Measurements from ENCODE around the gene SET.

The SET gene

DNA sequence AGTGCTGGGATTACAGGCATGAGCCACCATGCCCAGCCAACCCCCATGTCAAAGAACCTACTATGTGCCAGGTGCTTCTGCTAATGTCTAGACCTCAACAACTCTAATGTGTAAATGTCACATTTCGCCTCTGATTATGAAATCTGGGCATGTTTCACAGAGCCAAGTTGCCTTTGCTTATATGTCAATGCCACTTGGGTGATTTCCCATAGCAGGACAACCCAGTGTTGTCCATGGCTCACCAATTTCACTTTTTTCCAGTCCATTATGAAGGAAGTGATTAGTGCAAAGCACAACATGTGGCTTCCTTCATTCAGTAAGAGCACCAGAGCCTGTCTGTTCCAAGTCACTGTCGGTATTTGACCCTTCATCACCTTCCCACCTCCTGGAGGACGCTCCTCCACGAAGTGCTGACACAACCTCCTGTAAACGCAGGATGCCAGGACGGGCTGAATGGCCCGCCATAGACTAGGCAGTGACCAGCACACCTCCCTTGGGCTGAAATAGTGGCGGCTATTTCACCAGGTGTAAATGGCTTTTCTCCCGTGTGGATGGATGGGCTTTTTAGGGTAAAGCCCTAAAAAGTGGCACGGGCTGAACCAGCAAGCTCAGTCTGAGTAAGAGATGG, 12.3 kb downstream of the SET start:
- TF ChIP-seq, protein P1, sequence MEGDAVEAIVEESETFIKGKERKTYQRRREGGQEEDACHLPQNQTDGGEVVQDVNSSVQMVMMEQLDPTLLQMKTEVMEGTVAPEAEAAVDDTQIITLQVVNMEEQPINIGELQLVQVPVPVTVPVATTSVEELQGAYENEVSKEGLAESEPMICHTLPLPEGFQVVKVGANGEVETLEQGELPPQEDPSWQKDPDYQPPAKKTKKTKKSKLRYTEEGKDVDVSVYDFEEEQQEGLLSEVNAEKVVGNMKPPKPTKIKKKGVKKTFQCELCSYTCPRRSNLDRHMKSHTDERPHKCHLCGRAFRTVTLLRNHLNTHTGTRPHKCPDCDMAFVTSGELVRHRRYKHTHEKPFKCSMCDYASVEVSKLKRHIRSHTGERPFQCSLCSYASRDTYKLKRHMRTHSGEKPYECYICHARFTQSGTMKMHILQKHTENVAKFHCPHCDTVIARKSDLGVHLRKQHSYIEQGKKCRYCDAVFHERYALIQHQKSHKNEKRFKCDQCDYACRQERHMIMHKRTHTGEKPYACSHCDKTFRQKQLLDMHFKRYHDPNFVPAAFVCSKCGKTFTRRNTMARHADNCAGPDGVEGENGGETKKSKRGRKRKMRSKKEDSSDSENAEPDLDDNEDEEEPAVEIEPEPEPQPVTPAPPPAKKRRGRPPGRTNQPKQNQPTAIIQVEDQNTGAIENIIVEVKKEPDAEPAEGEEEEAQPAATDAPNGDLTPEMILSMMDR (IDR thresholded peaks at IDR 0.05; ENCODE audit: low read depth, low read length, missing control alignments): no peak
- no peak for DNase-seq
- in situ Hi-C loops (cut with HindIII; ENCODE audit: low pct_ligation_motif_present, low sequenced_read_pairs): no loop called here
- Histone ChIP-seq H3K27me3 (replicated peaks) (no peaks in the 10 kb centered on the region), H3K27ac (no peak overlapping the region), H3K36me3 (replicated peaks) (peaks cover 11% of the 10 kb centered on the region), H3K4me3 (ENCODE audit: low read depth, low read length) (no peak overlapping the region)

DNA sequence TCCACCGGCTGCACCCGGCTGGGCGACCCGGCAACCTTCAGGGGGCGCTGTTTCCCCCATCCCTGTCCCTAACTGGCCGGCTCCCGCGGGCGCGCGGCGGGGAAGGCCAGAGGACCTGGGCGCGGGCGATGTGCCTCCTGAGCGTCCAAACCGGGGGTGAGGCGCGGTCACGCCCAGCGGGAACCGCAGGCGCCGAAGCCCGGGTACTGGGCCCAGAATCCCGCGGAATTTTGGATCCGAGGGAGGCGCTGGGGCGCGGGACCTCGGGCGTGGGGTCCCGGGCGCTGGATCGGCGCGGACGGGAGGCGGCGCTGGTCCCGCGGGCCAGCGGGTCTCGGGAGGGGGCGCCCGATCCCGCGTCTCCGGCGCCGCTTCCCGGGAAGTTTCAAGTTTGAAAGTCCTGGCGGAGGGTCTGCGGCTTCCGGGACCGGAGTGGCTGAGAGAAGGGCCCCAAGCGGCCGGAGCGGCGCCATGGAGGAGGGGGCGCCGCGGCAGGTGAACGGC, 13.5 kb downstream of the SET start, which contains the start of gene PKN3:
Gene PKN3 (plus strand): TSS at position 59 of the 504 bp plus-strand sequence. CDS start 413 bp downstream, at position 472.
- Histone ChIP-seq H3K36me3 (replicated peaks) (no peaks in the 10 kb centered on the region), H3K4me3 (ENCODE audit: low read depth, low read length) (peak within 1 kb of the TSS; percentile 66), H3K27ac (peak within 1 kb of the TSS; percentile 6), H3K27me3 (replicated peaks) (no peaks in the 10 kb centered on the region)
- DNase-seq: peak; percentile 65
- TF ChIP-seq, protein P1 (IDR thresholded peaks at IDR 0.05; ENCODE audit: low read depth, low read length, missing control alignments): peak; percentile 83
- in situ Hi-C loops (cut with HindIII; ENCODE audit: low pct_ligation_motif_present, low sequenced_read_pairs): no loop called here

DNA sequence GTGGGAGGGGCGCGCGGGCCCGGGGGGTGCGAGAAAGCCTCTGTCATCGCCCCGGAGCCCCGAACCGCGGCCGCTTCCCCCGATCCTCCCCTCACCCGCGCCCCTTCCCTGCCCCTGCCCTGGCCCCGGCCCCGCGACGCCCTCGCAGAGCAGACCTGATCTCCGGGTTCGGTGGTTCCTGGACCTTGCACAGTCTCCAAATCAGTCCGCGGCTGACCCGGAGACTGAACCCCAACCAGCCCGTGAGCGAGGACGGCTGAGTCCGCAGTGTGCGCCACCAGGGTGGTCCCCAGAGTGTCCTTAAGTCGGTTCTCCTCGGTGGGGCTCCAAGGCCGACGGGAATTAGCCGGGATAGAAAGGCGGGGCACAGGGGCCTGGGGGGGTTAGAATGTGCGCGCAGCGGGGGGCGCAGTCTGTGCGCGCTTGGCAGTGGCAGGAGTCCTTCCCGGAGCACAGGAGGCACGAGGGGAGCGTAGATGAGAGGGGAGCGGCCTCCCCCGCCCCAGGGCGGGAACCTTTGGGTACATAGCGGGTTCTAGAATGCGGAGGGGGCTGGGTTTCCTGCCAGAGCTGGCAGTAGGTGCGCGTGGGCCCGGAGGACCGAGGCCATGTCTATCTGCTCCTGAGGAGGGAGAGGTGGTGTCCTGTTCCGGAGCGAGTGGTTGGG, 14.1 kb downstream of the SET start:
- peak overlapping the region; percentile 66 for H3K4me3 ChIP-seq (ENCODE audit: low read depth, low read length)
- no peak for DNase-seq
- no peaks in the 10 kb centered on the region for H3K36me3 ChIP-seq (replicated peaks)
- H3K27me3 ChIP-seq (replicated peaks): no peaks in the 10 kb centered on the region
- H3K27ac ChIP-seq: no peak overlapping the region
- in situ Hi-C loops (cut with HindIII; ENCODE audit: low pct_ligation_motif_present, low sequenced_read_pairs): no loop called here
- TF ChIP-seq, protein P1 (IDR thresholded peaks at IDR 0.05; ENCODE audit: low read depth, low read length, missing control alignments): peak; percentile 3

DNA sequence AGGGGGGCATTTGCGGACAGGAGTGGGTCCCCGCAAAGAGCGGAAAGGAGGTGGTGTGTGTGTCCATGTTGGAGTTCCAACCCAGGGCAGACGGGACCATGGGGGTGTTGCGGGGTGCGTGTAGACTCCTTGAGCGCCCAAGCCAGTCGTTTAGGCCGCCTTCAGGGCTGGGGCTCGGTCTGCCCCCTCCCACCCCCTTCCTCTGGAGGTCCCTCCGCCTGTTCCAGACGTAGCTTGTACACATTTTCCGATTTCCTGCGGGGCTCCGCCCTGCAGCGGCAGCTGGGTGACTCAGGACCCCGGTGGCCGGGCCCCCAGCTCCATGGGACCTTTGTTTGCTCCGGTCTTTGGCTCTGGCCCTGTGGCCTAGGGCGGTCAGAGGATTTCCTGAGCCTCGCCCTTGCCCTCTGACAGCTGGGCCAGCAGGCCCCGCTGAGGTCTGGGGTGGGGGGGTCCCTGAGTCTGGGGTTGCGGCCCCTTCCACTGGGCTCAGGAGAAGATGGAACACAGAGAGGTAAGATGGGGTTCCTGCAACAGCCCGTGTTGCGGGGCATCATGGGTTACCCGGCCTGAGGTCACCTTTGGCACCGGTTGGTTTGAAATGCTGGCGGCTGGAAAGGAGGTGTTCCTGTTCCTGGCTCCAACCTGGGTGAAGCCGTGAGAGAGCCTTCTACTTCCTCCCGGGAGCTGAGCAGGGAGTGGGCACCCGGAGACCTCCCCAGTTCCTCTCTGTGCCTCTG, 14.8 kb downstream of the SET start:
- TF ChIP-seq, protein P1 (IDR thresholded peaks at IDR 0.05; ENCODE audit: low read depth, low read length, missing control alignments): no peak
- DNase-seq: no peak
- in situ Hi-C loops (cut with HindIII; ENCODE audit: low pct_ligation_motif_present, low sequenced_read_pairs): no loop called here
- H3K27ac ChIP-seq: no peak overlapping the region
- H3K4me3 ChIP-seq (ENCODE audit: low read depth, low read length): peak overlapping the region; percentile 66
- H3K36me3 ChIP-seq (replicated peaks): no peaks in the 10 kb centered on the region
- H3K27me3 ChIP-seq (replicated peaks): no peaks in the 10 kb centered on the region

DNA sequence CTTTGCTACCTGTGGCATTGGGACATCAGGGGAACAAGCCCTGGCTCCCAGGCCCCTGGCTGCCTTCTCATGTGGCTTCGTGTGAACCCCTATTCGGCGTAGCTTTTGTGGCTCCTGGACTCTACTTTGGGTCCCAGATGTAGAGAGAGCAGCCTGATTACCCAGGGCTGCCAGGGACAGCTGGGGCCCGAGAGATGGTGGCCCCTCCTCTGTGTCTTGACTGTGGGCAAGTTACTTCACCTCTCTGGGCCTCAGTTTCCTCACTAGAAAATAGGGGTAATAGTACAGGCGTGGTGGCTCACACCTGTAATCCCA, 15.3 kb downstream of the SET start:
- no peak overlapping the region for H3K27ac ChIP-seq
- DNase-seq: no peak
- no peaks in the 10 kb centered on the region for H3K36me3 ChIP-seq (replicated peaks)
- no peaks in the 10 kb centered on the region for H3K27me3 ChIP-seq (replicated peaks)
- TF ChIP-seq, protein P1 (IDR thresholded peaks at IDR 0.05; ENCODE audit: low read depth, low read length, missing control alignments): no peak
- no peak overlapping the region for H3K4me3 ChIP-seq (ENCODE audit: low read depth, low read length)
- in situ Hi-C loops (cut with HindIII; ENCODE audit: low pct_ligation_motif_present, low sequenced_read_pairs): no loop called here

All from brain microvascular endothelial cell (primary cell).